ENCODE results near the gene APOBEC2. TPM values are rescaled to one million over a fixed set of nuclear protein-coding genes. Genes with fewer than 3 reads are reported as not detected.
A peak's percentile ranks its signal among the peaks of the same experiment; 100 is the strongest.

Gene APOBEC2
- total and polyA plus RNA-seq, 2 donors (not counting 1 experiment from before 2014, with no cell fraction given) = not detected

- POLR2A ChIA-PET = interaction anchor here (0.5 kb wide), 1 partner anchor 1726 kb away, joined by 4 read pairs; no protein-coding TSS in a partner anchor
- Histone ChIP-seq H4K20me1 (ENCODE audit: control insufficient read depth, insufficient read depth, low read length, poor library complexity, severe bottlenecking) (no peaks in the 10 kb centered on the region), H3K4me1 (ENCODE audit: control insufficient read depth in 2 of 2, insufficient read depth in 2 of 2, low read length in 2 of 2) (peaks cover 20 to 23% of the 10 kb centered on the region in 2 donors), H3K4me2 (replicated peaks; ENCODE audit: low read depth, low read length, poor library complexity, severe bottlenecking) (peak overlapping the region; percentile 87), H3K9ac (ENCODE audit: low read length) (peak overlapping the region; percentile 78), H3K4me3 (ENCODE audit: control extremely low read depth in 1 of 5, extremely low read depth in 1 of 5, insufficient read depth in 1 of 5, low read depth in 2 of 5, low read length in 4 of 5) (peak overlapping the region; percentile 4 to 73 (median 66)), H3K9me3 (ENCODE audit: control extremely low read depth in 1 of 3, control insufficient read depth in 2 of 3, insufficient read depth in 1 of 3, low read length in 2 of 3) (no peaks in the 10 kb centered on the region), H3K79me2 (ENCODE audit: control insufficient read depth, insufficient read depth, low read length) (no peaks in the 10 kb centered on the region), H3K27me3 (replicated peaks in 1 of 4; ENCODE audit: control extremely low read depth in 1 of 4, control insufficient read depth in 3 of 4, insufficient read depth in 4 of 4, low read length in 3 of 4) (no peaks in the 10 kb centered on the region), H3K36me3 (replicated peaks in 1 of 2; ENCODE audit: control extremely low read depth in 1 of 2, control insufficient read depth in 1 of 2, extremely low read depth in 1 of 2, insufficient read depth in 2 of 2, low read length in 1 of 2) (no peaks in the 10 kb centered on the region), H2AFZ (ENCODE audit: insufficient read depth, low read depth, low read length, poor library complexity, severe bottlenecking) (peak overlapping the region; percentile 93), H3K27ac (ENCODE audit: low read length in 2 of 2) (peak overlapping the region in 1 of 2 donors; percentile 63)
- ATAC-seq (ENCODE audit: low read depth) (peak; percentile 89), DNase-seq (peak; percentile 85)
- intact Hi-C loops (cut with micrococcal nuclease) = loop anchor here (1.0 to 10.0 kb wide), 4 partner anchors 22 to 1666 kb away; no protein-coding TSS in a partner anchor
- peak overlapping the region; percentile 88 for H3K4me3 Mint-ChIP-seq
- 3% methylated on average over 45 of the region's 45 CpGs for WGBS (ENCODE audit: insufficient coverage)
- peaks cover 24% of the 10 kb centered on the region for H3K4me1 Mint-ChIP-seq
- no peaks in the 10 kb centered on the region for H3K27me3 Mint-ChIP-seq
- no peak for TF ChIP-seq EZH2 (IDR thresholded peaks at IDR 0.05; ENCODE audit: borderline replicate concordance, insufficient read depth, low read depth, low read length, poor library complexity, severe bottlenecking)
- peak; percentile 100 for TF ChIP-seq CTCF (IDR thresholded peaks at IDR 0.05)
- H3K9me3 Mint-ChIP-seq (ENCODE audit: insufficient read depth) = no peaks in the 10 kb centered on the region
- CTCF ChIA-PET = interaction anchor here (0.7 to 5.9 kb wide), 19 partner anchors 9 to 1680 kb away, joined by 3 to 35 read pairs (median 8); partner anchors contain the start of genes NFYA, OARD1 and UNC5CL
- peak overlapping the region; percentile 55 for H3K27ac Mint-ChIP-seq
Measured at GRCh38 chr6:41027799-41028560, 25.0 kb upstream of the APOBEC2 start.
